ENCODE measurements around the gene AIFM3. TPM values are rescaled to one million over a fixed set of nuclear protein-coding genes. Genes with fewer than 3 reads are reported as not detected.

The AIFM3 gene
- total RNA-seq, 2 donors from 2014 or later: 3.4 to 5.8 TPM

- H3K36me3 ChIP-seq: peaks cover 50% of the 10 kb centered on the region
- DNase-seq (ENCODE audit: low spot score) (no peak), ATAC-seq (ENCODE audit: insufficient number of reproducible peaks, low FRiP score, low read depth) (no peak)
- no peaks in the 10 kb centered on the region for H3K9me3 ChIP-seq
- TF ChIP-seq, protein P1, sequence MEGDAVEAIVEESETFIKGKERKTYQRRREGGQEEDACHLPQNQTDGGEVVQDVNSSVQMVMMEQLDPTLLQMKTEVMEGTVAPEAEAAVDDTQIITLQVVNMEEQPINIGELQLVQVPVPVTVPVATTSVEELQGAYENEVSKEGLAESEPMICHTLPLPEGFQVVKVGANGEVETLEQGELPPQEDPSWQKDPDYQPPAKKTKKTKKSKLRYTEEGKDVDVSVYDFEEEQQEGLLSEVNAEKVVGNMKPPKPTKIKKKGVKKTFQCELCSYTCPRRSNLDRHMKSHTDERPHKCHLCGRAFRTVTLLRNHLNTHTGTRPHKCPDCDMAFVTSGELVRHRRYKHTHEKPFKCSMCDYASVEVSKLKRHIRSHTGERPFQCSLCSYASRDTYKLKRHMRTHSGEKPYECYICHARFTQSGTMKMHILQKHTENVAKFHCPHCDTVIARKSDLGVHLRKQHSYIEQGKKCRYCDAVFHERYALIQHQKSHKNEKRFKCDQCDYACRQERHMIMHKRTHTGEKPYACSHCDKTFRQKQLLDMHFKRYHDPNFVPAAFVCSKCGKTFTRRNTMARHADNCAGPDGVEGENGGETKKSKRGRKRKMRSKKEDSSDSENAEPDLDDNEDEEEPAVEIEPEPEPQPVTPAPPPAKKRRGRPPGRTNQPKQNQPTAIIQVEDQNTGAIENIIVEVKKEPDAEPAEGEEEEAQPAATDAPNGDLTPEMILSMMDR (IDR thresholded peaks at IDR 0.05): no peak
- H3K4me1 ChIP-seq (ENCODE audit: control insufficient read depth in 1 of 2, low read depth in 2 of 2): no peaks in the 10 kb centered on the region
- H3K27me3 ChIP-seq (replicated peaks; ENCODE audit: insufficient read depth): no peaks in the 10 kb centered on the region
- H3K27ac ChIP-seq: no peak overlapping the region
- H3K4me3 ChIP-seq: no peak overlapping the region
Observed at GRCh38 chr22:20992056-20992442, 25.0 kb downstream of the AIFM3 start.

DNA sequence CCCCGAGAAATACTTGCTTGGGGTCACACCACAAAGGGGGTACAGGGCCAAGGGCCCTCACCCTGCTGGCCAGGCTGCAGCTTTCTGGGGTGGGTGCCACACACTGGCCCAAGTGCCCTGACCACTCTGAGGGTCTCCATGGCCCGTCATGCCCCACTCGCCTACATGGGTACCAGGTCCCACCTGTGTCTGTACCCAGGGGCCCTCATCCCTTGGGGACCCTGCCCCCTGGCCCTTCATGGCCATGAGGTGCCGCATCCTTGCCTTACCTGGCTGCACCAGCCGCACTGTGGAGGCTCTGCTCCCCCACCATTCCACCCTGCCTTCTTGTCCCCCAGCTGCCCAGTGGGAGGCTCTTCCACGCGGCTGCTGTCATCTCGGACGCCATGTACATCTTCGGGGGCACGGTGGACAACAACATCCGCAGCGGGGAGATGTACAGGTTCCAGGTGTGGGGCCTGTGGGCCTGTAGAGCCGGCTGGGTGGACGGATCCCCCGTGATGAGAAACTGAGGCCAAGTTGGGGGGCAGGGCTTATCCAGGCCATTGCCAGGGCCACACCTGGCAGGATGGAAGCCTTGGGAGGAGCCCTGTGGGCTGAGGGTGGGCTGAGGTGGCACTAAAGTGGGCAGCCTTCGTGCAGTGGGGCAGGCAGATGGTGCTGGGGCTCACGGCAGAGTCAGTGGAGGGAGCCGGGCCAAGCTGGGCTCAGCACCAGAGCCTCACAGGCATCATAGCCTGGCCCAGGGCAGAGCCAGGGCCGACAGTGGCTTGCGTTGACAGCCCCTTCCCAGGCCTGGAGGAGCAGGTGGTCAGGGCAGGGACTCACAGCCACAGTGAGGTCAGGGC, 25.6 kb downstream of the AIFM3 start:
- no peak for ATAC-seq (ENCODE audit: insufficient number of reproducible peaks, low FRiP score, low read depth)
- H3K36me3 ChIP-seq: peaks cover 49% of the 10 kb centered on the region
- TF ChIP-seq, protein P1 (IDR thresholded peaks at IDR 0.05): no peak

DNA sequence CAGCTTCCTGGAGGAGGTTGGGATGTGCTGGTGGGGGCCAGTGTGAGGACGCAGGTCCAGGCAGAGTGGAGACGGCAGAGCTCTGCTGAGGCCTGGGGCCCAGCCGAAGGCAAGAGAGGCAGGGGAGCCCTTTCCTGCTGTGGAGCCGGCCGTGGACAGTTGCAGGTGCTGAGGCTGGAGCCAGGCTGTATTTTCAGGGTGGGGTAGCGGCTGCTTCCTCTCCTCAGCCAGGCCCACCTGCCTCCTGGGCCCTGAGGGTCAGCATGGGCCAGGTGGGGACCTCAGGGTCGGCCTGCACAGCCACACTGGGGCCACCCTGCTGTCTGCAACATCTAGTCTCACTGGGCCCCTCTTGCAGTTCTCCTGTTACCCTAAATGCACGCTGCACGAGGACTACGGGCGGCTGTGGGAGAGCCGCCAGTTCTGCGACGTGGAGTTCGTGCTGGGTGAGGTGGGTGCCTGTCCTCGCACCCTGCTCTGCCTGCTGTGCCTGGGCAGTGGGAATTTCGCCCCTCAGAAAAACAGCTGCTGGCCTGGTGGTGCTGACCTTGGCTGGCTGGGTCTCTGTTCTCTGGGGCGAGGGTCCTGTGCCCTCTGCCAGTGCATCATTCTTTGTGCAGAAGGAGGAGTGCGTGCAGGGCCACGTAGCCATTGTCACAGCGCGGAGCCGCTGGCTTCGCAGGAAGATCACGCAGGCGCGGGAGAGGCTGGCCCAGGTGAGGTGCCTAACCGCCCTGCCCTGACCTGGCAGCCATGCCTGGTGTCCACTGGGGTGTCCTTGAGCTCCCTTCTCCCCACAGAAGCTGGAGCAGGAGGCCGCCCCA, 26.5 kb downstream of the AIFM3 start:
- no peaks in the 10 kb centered on the region for H3K27me3 ChIP-seq (replicated peaks; ENCODE audit: insufficient read depth)
- H3K4me3 ChIP-seq: no peak overlapping the region
- TF ChIP-seq, protein P1 (IDR thresholded peaks at IDR 0.05): no peak
- DNase-seq (ENCODE audit: low spot score) (no peak), ATAC-seq (ENCODE audit: insufficient number of reproducible peaks, low FRiP score, low read depth) (no peak)
- H3K9me3 ChIP-seq: no peaks in the 10 kb centered on the region
- H3K36me3 ChIP-seq: peaks cover 46% of the 10 kb centered on the region
- H3K4me1 ChIP-seq (ENCODE audit: control insufficient read depth in 1 of 2, low read depth in 2 of 2): no peaks in the 10 kb centered on the region
- no peak overlapping the region for H3K27ac ChIP-seq

More for the DNA sequence above, 25.6 kb downstream of the AIFM3 start:
- H3K9me3 ChIP-seq: no peaks in the 10 kb centered on the region
- no peaks in the 10 kb centered on the region for H3K4me1 ChIP-seq (ENCODE audit: control insufficient read depth in 1 of 2, low read depth in 2 of 2)
- no peaks in the 10 kb centered on the region for H3K27me3 ChIP-seq (replicated peaks; ENCODE audit: insufficient read depth)
- H3K27ac ChIP-seq: no peak overlapping the region
- no peak for DNase-seq (ENCODE audit: low spot score)
- H3K4me3 ChIP-seq: no peak overlapping the region

- Histone ChIP-seq H3K36me3 (peaks cover 49% of the 10 kb centered on the region), H3K4me1 (ENCODE audit: control insufficient read depth in 1 of 2, low read depth in 2 of 2) (peaks cover 0 to 1% of the 10 kb centered on the region in 2 donors), H3K4me3 (no peak overlapping the region), H3K27ac (no peak overlapping the region), H3K9me3 (no peaks in the 10 kb centered on the region), H3K27me3 (replicated peaks; ENCODE audit: insufficient read depth) (no peaks in the 10 kb centered on the region)
- TF ChIP-seq, protein P1 (IDR thresholded peaks at IDR 0.05): no peak
- ATAC-seq (ENCODE audit: insufficient number of reproducible peaks, low FRiP score, low read depth) (no peak), DNase-seq (ENCODE audit: low spot score) (no peak)
Observed at GRCh38 chr22:20994128-20994901, 27.3 kb downstream of the AIFM3 start.

Data from thoracic aorta (tissue), 2 donors.